ENCODE data around the gene CSTF1. TPM values are rescaled to one million over a fixed set of nuclear protein-coding genes. Genes with fewer than 3 reads are reported as not detected.

Gene CSTF1
- total RNA-seq, 4 donors from 2014 or later, result 28.6 to 38.3 (median 31.2) TPM

DNA sequence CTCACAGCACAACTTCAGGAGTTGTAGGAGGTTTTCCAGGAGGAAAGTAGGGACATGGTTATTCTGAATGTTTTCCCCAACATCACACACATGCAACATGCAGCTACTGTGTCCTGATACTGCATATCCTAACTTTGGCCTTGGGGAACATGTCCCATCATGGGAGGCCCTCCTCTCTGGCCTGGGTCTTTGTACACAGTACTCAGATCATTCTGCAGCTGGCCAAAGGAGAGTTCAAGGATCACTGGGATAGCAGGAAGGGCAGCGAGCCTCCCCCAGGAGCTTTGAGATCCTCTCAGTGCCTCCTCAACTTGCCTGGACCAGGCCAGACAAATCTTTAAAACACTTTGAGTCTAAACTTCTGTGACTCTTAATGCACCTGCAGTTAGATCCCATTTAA is 32.5 kb downstream of the CSTF1 start:
- H3K27ac ChIP-seq, result no peak overlapping the region
- DNase-seq (ENCODE audit: low spot score in 2 of 2), result no peak
- H3K36me3 ChIP-seq, result no peaks in the 10 kb centered on the region
- no peaks in the 10 kb centered on the region for H3K27me3 ChIP-seq
- no CpG with 5 or more reads among the region's 1 CpG for WGBS
- H3K9me3 ChIP-seq, result no peaks in the 10 kb centered on the region
- TF ChIP-seq EP300 (IDR thresholded peaks at IDR 0.05) (no peak), POLR2AphosphoS5 (IDR thresholded peaks at IDR 0.05) (no peak)
- no peak overlapping the region for H3K4me3 ChIP-seq
- peaks cover 19% of the 10 kb centered on the region for H3K4me1 ChIP-seq

DNA sequence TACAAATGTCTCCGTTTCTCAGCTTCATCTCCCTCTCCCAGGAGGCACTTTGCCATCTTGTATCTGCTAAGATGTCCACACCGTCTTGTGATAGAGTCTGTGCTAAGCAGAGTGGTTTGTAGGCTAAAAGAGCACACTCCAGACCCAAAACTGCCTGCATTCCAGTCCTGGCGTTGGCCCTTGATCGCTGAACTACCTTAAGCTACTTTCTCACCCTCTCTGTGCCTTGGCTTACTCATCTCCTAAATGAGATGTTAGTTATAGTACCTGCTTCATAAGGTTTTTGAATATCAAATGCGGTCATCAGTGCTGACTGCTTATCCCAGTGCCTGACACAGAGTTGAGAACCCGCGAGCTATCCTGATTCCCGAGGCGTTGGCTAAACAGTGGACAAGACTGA is 33.6 kb downstream of the CSTF1 start:
- no peaks in the 10 kb centered on the region for H3K36me3 ChIP-seq
- H3K27me3 ChIP-seq, result no peaks in the 10 kb centered on the region
- no peak overlapping the region for H3K4me3 ChIP-seq
- H3K9me3 ChIP-seq, result no peaks in the 10 kb centered on the region
- H3K4me1 ChIP-seq, result peaks cover 23% of the 10 kb centered on the region
- TF ChIP-seq EP300 (IDR thresholded peaks at IDR 0.05) (no peak), POLR2A (IDR thresholded peaks at IDR 0.05) (no peak), POLR2AphosphoS5 (IDR thresholded peaks at IDR 0.05) (no peak), CTCF (IDR thresholded peaks at IDR 0.05) (no peak)
- DNase-seq (ENCODE audit: low spot score in 2 of 2), result no peak
- no peak overlapping the region for H3K27ac ChIP-seq
- 97% methylated on average over 9 of the region's 9 CpGs for WGBS

DNA sequence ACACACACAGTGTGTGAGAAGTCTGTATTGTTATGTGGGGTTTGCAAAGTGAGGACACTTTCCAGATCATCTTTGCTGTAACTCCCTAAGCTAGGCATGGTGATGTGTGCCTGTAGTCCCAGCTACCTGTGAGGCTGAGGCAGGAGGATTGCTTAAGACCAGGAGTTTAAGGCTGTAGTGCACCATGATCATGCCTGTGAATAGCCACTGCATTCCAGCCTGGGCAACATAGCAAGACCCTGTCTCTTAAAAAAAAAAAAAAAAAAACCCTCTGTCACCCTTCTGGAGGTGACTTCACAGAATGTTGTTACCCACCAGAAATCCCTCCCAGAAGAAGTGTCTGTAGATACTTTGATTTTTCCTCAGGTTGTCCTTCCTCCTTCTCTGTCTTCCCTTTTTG is 34.5 kb downstream of the CSTF1 start:
- H3K4me3 ChIP-seq, result no peak overlapping the region
- H3K9me3 ChIP-seq, result no peaks in the 10 kb centered on the region
- no peak for TF ChIP-seq POLR2A (IDR thresholded peaks at IDR 0.05)
- TF ChIP-seq POLR2AphosphoS5 (IDR thresholded peaks at IDR 0.05), result no peak
- TF ChIP-seq EP300 (IDR thresholded peaks at IDR 0.05), result no peak
- no peak for TF ChIP-seq CTCF (IDR thresholded peaks at IDR 0.05)
- H3K27ac ChIP-seq, result no peak overlapping the region
- no peaks in the 10 kb centered on the region for H3K27me3 ChIP-seq
- H3K4me1 ChIP-seq, result peaks cover 23% of the 10 kb centered on the region
- H3K36me3 ChIP-seq, result no peaks in the 10 kb centered on the region
- no peak for DNase-seq (ENCODE audit: low spot score in 2 of 2)

DNA sequence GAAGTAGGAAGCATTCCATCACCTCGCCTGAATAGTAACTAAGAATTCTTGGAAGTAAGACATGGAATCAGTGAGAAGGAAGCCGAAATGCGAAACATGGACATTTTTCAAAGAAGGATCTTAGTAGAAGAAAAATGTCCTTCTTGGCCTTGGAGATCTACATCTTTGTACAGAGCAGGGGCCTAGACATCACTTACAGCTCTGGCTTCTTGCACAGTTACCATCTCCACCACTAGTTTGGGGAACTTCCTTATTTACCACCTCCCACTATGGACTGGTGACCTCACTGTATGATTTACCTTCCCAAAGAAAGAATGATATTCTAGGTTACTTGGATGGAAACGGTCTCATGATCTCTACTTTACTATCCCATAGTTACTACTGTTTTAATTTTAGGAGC is 35.4 kb downstream of the CSTF1 start:
- TF ChIP-seq POLR2AphosphoS5 (IDR thresholded peaks at IDR 0.05) (no peak), POLR2A (IDR thresholded peaks at IDR 0.05) (no peak), EP300 (IDR thresholded peaks at IDR 0.05) (no peak), CTCF (IDR thresholded peaks at IDR 0.05) (no peak)
- no peaks in the 10 kb centered on the region for H3K9me3 ChIP-seq
- peaks cover 17% of the 10 kb centered on the region for H3K4me1 ChIP-seq
- no peaks in the 10 kb centered on the region for H3K36me3 ChIP-seq
- H3K27ac ChIP-seq, result no peak overlapping the region
- no peak overlapping the region for H3K4me3 ChIP-seq
- no peak for DNase-seq (ENCODE audit: low spot score in 2 of 2)
- H3K27me3 ChIP-seq, result no peaks in the 10 kb centered on the region
- 83% methylated on average over 4 of the region's 4 CpGs for WGBS

GRCh38 chr20:56428410-56428809 is 36.0 kb downstream of the CSTF1 start:
- no peaks in the 10 kb centered on the region for H3K9me3 ChIP-seq
- H3K36me3 ChIP-seq, result no peaks in the 10 kb centered on the region
- TF ChIP-seq POLR2A (IDR thresholded peaks at IDR 0.05) (no peak), EP300 (IDR thresholded peaks at IDR 0.05) (no peak), CTCF (IDR thresholded peaks at IDR 0.05) (no peak)
- WGBS, result 63% methylated on average over 5 of the region's 5 CpGs
- no peaks in the 10 kb centered on the region for H3K27me3 ChIP-seq
- no peak for DNase-seq (ENCODE audit: low spot score in 2 of 2)
- H3K4me3 ChIP-seq, result no peak overlapping the region
- peaks cover 14% of the 10 kb centered on the region for H3K4me1 ChIP-seq
- H3K27ac ChIP-seq, result no peak overlapping the region

DNA sequence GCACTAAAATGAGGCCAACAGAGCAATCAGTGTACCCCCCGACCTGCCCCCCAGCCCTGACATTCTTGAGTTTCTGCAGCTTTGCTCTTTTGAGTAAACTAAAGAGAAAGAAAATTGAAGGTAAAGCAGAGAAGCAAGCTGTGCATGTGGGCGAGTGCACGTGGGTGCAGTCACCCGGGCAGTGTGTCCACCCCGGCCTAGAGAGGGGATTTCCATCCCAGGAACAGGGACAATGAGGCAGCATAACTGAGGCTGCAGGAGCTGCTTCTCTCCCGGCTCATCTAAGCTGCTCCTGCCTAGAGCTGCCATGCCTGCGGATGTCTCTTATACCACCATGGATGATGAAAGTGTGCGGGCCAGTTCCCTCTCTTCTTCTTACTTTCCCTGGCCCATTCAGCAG is 36.4 kb downstream of the CSTF1 start:
- Histone ChIP-seq H3K36me3 (no peaks in the 10 kb centered on the region), H3K9me3 (no peaks in the 10 kb centered on the region), H3K27ac (no peak overlapping the region), H3K4me3 (no peak overlapping the region), H3K27me3 (no peaks in the 10 kb centered on the region), H3K4me1 (peaks cover 17% of the 10 kb centered on the region)
- no peak for DNase-seq (ENCODE audit: low spot score in 2 of 2)
- no peak for TF ChIP-seq POLR2AphosphoS5 (IDR thresholded peaks at IDR 0.05)
- TF ChIP-seq POLR2A (IDR thresholded peaks at IDR 0.05), result no peak
- no peak for TF ChIP-seq CTCF (IDR thresholded peaks at IDR 0.05)
- TF ChIP-seq EP300 (IDR thresholded peaks at IDR 0.05), result no peak
- 66% methylated on average over 8 of the region's 8 CpGs for WGBS

Measured in suprapubic skin (tissue), 4 donors.